IPS DF 19.7 (cell line): ENCODE data around the gene SMG5.

ENCODE experiments used
- DNase-seq: peaks from one replicate; pipeline ENCODE4 v3.0.0-alpha.2; 2013; ENCODE audit warnings: low read depth, low spot score

The SMG5 gene

DNA sequence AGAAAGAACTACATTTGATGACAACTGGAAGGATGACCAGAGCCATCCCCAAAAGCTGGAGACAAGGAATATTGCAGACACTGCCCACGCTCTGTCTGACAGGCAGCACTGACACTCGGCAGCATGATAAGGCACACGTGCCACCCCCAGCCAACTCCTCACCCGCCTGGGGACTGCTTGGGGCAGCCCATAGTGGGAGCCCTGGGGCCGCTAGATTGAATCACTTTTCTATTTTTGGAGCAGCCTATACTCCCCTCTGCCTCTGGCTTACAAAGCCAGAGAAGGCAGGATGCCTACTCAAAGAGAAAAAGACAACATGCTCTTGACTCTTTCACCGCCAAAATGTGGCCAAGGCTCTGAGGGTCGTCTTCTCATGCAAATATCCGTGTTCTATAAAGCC lies 1.3 kb downstream of the SMG5 start:
- DNase-seq: no peak

DNA sequence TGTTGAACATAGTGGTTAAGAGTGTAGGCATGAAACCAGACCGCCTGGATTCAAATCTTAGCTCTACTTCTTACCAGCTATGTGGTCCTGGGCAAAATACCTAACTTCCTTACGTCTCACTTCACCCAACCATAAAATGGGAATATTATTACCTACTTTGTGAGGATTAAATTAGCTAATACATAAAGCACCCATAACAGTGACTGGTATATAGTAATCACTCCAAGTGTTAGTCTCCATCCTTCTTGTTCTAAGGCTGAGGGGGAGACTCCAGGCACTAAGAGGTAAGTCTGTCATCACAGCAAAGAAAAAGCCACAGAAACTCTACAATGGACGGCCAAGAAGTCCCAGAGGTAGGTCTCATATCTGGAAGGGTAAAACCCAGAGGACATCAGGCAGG lies 2.8 kb downstream of the SMG5 start:
- no peak for DNase-seq

DNA sequence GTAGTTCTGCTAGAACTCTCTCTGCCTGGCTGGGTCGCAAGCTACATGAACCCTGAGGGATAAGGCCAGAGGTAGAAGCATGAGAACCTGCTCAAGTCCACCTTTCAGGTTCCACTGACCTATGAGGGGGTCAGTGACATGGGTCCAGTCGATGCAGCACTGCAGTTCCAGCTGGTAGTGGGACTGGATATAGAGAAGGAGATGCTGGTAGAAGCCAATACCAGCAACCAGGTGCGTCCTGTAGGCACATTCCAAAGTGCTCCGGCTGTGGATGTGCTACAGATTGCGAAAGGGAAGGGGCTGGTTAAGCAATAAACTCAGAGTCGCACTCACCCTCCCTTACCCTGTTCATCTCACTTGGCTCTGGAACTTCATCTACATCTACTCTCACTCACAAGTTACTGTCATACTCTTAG lies 5.7 kb downstream of the SMG5 start:
- no peak for DNase-seq

DNA sequence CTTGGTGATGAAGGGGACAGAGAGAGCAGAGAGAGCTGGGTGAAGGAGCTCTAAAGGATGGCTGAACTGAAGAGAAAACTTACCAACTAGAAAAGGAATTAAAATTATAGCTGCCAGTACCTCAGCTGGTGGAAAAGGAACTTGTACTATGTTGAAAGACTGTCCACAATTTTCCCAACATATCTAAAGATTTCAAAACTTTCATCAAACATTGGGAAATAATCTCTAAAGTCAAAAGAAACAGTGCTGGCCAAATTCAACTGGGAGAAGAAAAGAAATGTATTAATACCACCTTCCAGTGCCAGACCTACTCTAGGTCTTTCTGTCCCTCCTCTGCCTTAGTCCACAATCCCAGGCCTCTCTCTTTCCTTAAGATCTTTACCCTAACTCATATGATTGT lies 6.1 kb downstream of the SMG5 start:
- DNase-seq: no peak

DNA sequence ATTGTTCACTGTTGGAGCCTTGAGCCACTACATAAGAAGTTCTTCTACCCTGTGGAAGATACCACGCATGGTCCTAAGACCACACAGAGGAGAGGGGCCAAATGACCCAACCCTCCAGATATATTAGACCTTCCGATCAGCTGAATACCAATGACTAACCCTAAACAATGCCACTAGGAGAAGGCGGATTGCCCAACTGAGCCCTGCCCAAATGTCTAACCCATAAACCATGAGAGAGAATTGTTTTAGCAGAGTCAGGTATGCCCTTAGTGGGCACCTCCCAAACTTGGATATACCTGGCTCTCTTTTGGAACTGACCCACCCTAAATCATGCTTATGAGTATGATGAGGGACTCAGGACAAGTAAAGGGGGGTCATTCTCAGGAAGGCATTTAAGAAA lies 12.3 kb downstream of the SMG5 start:
- no peak for DNase-seq

DNA sequence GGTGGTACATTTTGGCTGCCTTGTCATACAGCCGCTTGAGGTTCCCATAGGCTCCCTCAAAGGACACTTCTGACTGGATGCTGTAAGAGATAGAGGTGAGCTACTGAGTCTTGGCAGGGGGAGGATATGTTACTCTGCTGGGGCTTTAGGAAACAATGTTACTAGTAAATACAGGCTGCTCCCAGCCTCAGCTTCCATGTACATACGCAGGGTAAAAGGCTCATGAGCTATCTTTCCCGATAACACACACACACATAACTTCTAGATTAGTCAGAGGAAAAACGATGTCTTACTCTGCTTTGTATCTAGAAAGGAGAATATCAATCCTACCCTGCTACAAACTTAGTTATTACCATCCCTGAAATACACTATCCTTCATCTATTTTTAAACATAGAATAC lies 14.3 kb downstream of the SMG5 start:
- no peak for DNase-seq

DNA sequence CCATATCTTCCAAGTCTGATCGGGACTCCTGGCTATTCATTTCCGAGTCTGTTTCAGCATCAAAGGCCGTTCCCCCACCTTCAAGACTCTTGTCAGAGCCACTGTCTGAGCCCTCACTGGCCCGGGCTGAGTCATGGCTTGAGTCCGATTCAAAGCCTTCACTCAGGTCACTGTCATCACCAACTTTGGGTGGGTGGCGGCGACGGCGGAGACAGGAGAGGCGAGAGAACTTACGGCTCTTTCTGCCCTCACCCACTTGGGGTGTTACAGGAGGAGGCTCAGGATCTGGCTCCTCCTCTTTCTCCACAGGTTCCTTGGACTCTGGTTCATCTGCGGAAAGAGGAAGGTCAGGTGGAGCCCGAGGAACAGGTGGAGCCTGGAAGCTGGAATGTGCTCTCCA lies 16.6 kb downstream of the SMG5 start:
- DNase-seq: no peak

DNA sequence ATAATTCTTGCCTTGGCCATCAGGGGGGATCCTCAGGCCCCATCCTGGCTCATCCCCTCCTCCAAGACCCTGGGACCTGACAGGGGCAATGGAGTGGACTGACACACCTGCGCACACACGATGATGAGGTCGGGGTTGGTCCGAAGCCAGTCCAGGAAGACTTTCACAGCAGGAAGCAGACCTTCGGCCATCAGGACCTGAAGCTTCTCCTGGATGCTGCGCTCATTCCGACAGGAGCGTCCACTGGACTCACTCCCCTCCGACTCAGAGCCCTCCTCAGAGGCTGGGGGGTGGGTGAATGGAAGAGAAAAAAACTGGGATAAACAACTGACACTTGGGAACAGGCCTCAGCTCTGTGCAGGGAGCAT lies 19.4 kb downstream of the SMG5 start:
- no peak for DNase-seq

DNA sequence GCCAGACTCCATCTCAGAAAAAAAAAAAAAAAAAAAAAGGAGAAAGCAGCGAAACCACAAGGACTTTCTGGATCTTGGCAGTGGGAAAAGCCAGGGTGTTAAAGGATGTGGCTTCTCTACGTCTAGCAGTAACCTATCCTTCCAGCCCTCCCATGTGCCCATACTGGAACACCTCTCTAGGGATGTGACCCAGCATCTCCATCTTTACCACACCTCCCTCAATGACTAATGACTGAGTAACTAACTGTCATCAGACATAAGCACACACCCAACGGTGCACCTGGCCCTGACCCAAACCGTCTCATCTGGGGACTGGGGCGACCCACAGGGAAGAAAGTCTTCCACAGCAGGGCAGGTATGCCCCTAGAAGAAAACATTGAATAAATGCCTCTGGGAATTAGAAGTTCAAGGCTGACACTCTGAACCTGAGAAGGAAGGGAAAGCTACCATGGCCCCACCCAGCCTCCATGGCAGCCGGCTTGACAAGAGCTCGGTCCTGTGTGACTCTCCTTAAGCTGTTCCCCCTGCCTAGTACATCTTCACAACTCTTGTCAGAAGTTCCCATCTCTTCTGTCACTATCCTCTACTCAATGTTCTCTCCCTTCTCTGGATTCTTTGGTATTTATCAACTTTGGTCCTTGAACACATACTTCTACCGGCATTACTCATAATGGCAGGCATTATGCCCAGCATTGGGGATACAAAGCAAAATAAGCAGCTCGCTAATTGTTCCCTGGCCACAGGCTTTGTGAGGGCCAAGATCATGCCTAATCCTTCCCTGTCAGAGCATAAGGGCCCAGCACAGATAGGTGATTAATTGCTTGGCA lies 20.0 kb downstream of the SMG5 start:
- no peak for DNase-seq

DNA sequence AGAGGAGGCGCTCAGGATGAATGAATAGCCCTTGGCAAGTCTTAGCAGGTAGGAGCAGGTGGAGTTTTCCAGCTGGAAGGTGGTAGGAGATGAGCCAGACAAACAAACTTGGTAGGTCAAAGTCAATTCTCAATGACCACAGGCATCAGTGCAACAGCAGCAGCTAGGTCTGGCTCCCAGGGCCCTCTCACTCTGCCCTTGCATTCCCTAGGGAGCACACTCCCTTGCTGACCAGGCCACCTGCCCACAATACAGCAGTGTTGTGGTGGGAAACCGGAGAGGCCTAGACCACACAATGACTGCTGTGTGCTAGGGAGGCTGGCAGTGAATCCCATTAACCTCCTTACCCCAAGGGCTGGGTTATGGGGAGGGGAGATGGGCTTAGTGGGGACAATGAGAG lies 21.7 kb downstream of the SMG5 start:
- DNase-seq: no peak

DNA sequence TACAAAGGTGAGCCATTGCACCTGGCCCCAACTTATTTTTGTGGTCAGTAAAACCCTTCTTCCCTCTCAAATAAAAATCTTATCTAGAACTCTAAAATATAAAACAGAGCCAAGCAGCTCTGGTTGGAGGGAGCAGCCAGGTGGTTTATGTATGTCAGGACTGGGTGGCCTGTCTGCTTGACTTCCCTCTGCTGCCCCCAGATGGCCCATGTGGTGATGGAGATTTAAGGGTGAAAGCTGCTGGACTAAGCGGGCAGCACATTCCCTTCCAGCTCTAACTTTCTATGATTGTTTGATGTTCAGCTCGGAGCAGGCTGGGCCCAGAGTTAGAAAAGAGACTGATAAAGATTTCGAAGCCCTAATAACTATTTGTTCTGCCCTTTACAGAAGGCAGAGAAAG lies 22.8 kb downstream of the SMG5 start:
- DNase-seq: no peak

DNA sequence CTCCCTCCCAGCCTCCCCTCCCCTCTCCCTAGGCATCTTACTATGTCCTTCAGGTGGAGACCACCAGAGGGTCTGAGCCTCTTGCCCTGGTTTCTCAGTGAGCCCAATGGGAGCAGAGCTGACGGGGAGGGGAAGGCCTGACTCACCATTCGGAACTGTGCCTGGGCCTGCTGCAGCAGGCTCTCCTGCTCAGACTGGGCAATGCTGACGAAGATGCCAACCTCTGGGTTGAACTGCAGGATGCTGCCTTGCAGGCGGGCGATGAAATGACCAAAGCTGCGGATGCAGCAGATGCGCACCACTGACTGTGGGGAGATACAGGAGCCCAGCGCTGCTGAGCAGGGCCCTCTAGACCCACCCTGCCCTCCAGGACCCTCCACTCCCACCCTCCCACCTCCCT lies 23.8 kb downstream of the SMG5 start:
- DNase-seq: no peak

DNA sequence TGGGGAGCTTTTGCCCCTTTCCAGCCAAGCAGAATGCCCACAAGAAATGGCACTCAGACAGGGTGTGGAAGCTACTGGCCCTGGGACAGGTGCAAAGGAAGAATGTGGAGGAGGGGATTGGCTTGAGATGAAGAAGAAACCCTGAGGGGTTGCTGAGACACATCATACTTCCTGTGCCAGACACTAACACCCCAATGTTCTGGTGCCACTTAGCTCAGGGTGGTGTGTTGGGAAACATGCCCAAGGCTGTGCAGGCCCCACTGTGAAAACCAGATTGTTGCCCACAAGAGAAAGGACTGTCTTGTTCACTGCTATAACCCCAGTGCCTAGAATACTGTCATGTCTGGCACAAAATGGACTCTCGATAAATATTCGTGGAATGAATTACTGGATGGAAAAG lies 24.9 kb downstream of the SMG5 start:
- no peak for DNase-seq

DNA sequence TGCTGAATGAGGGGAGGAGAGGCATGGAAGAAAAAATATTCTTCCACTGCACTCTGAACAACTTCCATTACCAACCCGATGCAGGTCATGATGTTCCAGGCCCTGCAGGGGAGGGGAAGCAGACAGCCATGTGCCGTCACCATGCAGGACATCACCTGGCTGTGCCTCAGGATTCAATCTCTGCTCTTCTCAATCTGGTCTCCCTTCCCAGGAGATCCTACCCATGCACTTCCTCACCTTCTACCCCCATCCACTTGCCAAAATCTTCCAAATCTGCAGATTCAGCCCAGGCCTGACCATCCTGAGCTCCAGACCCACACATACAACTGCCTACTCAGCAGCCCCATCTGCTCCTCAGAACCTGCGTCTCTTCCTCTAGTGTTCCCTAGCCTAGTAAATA lies 29.0 kb downstream of the SMG5 start:
- DNase-seq: no peak

DNA sequence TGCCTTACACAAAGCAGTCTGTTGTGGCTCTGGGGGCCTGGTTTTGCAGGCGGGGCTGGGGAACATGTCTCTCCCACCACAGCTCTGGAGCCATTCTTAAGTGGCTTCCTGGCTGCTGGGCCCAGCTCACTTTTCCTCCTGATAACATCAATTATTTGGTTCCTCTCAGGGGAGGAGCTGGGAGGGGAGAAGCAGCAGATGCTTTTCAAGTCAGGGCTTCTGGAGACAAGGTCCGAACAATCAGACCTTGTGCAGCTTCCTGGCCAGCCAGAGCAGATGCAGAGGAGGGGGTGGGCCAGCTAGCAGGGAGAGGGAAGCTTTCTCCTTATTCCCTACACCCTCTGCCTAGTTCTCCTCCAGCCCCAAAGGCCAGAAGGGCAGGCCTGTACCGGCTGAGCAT lies 31.1 kb downstream of the SMG5 start:
- DNase-seq: no peak

DNA sequence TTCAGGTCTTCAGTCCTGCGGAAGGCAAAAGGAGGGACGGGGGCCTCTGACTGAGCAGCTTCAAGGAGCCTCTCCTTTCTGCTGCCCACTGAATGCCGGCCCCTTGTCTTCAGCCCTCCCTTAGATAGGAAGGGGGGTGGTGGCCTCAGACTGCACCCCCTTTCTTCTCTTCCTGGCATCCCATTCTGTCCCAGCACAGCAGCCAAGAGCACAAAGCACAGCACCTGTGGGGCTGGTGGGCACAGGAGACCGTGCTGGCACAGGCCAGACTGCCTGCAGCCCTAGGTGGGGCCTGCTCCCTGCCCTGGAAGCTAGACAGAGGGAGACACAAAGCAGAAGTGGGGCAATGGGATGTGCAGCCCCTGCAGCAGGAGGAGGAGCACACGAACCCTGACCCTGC lies 33.0 kb downstream of the SMG5 start:
- DNase-seq: no peak

DNA sequence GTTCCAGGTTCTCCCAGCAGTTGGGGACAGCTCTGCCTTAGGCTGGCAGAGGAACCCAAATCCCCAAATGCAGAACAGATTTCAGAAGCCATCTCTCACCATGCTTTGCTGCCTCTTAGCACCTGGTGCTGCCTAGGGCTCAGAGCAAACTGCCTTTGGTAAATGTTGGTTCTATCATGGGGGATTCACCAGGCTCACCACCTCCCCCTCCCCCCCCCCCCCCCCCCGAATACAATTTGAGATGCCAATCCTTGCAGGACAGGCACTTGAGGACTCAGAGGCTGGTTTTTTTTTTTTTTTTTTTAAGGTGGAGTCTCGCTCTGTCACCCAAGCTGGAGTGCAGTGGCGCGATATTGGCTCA lies 34.3 kb downstream of the SMG5 start:
- DNase-seq: no peak

DNA sequence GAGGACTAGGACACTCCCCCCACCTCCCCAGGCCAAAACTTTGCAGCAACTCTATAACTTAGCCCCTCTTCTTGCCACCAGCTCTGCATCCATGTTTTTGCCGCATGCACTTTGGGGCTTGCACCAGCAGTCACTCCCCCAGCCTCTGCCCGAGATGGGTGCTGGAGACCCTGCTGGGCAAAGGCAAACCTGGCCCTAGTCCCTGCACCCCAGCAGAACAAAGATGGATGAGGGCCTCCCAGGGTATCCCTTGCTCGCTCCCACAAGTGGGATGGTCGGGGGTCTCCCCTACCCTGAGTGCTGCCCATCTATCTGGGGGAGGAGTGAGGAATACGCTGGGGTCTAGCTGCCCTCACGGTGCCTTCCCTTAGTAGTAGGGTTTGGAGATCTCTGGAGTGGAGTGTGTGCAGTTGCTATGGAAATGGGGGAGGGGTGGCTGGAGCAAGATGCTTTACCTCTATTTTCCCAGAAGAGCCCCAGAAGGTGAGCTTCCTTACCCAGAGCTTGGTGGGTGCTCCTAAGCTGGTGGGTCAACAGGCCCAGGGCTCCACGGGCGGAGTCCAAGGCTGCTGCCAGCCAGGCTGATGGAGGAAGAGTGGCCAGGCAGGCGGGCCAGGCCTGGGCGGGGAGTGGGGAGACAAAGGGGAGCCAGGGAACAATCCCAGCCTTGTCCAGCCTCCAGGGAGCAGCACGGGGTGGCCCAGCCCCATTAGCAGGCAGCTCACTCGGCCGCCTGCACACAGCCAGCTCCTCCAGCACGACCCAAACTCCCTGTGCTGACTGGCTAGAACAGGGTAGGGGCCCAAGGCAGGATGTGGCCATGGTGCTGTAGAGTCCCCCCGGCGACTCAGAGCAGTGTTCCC lies 34.9 kb downstream of the SMG5 start, which contains the start of gene PAQR6:
Gene PAQR6, minus strand, starts transcription at position 597 of the 863 bp plus-strand sequence. CDS start 1,325 bp downstream, outside the sequence.
- DNase-seq: no peak

DNA sequence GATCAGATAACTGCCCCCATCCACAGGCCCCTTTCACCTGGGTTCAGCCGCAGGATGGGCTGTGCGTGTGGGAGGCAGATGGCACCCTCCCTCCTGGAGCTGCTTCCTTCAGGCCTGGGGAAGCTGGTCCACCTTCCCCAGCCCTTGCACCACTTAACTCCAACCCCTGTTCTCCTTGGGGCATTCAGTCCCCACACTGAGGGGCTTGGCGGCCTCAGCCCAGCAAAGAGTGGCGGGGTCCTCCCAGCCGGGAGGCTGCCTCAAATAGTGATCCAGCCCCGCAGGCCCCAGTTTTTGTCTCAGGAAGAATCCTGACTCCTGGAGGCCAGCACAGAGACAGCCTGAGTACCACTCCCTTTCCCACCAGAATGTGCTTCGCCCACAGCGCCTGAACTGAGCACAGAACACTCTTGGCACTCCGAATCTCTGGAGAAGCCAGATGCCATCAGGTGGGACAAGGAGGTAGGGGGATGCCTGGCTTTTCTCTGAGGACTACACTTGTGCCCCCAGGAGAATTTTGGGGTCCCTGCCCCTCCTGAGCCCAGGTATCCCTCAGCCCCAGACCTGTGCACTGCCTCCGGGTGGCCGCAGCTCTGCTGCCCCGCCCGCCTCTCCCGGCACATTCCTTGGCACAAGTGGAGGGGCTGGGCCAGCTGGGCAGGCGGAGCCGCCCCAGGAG lies 35.7 kb downstream of the SMG5 start:
- DNase-seq: no peak

DNA sequence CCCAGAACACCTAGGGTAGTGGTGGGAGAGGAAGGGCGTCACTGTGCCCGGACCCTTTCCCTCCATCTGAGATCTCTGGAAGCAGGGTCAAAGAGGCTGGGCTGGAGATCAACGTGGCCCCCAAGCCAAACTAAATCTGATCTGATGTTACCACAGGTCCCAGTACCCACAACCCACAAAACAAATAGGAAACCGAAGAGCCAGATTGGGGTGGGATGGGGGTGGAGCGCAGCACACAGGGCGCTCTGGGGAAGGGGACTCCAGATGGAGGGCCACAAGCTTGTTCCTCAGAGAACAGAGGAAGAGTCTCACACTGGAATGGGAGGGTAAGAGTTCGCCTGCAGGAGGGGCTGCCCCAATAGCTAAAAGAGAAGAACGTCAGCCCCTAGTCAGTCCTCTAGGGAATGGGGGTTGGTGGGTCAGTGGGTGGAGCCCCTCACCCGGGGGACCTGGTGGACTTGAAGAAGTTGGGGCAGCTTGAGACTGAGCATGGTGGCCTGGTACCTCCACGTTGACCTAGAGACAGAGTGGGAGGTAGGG lies 36.3 kb downstream of the SMG5 start:
- no peak for DNase-seq

DNA sequence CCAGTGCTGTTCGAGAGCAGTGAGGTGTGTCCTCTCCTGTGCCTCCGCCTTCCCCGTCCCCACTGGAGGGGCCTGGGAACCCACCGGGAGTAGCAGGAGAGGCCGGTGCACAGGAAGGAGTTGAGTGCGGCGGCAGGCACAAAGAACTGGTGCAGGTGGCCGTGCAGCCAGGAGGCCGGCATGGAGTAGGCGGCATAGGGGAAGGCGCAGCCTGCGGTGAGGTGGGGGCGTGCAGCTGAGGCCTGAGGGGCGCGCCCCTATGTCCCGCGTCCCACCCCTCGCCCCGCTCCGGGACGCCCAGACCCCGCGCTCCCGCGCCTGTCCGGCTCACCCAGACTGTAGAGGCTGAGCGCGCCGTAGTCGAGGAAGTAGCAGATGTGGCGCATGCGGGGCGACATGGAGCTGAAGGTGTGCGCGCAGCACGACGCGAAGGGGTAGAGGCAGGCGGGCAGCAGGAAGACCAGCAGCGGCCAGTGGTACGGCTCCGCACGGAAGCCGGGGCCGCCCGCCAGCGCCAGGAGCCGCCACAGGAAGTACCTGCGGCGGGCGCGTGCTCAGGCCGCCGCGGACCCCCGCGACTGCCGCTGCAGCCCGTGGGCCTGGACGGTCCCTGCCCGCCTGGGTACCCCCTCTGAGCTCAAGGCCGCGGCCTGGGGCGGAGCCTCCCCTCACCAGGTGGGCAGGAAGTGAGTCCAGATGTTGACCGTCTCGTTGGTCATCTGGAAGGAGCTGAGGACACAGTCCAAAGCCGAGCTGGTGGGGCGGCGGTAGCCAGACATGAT lies 37.0 kb downstream of the SMG5 start:
- no peak for DNase-seq
